ENCODE results near the gene ANKEF1. TPM values are rescaled to one million over a fixed set of nuclear protein-coding genes. Genes with fewer than 3 reads are reported as not detected.

ANKEF1 gene
- total RNA-seq, 2 experiments from 2014 or later = 1.1 to 6.4 TPM

GRCh38 chr20:10090588-10091166 lies 55.9 kb downstream of the ANKEF1 start:
- Histone ChIP-seq H3K27ac (ENCODE audit: low read depth, low read length, poor library complexity, severe bottlenecking) (no peak overlapping the region), H3K4me2 (ENCODE audit: low read length) (no peak overlapping the region), H4K20me1 (ENCODE audit: insufficient read depth, low read length) (no peaks in the 10 kb centered on the region), H3K4me3 (ENCODE audit: low read depth, low read length, poor library complexity, severe bottlenecking) (no peak overlapping the region), H3K4me1 (ENCODE audit: insufficient read depth, low read length, poor library complexity, severe bottlenecking) (no peaks in the 10 kb centered on the region), H3K9me2 (ENCODE audit: insufficient read depth, low read length) (no peaks in the 10 kb centered on the region), H3K36me3 (ENCODE audit: insufficient read depth, low read length) (no peaks in the 10 kb centered on the region), H3K79me2 (ENCODE audit: insufficient read depth, low read depth, low read length) (no peaks in the 10 kb centered on the region), H3K9me3 (ENCODE audit: low read length) (no peaks in the 10 kb centered on the region), H2AFZ (ENCODE audit: low read length) (no peak overlapping the region)
- intact Hi-C loops (cut with micrococcal nuclease; ENCODE audit: unreplicated experiment) = loop anchor here (1.0 to 2.0 kb wide), 3 partner anchors 56 to 473 kb away; partner anchors contain the start of gene ANKEF1
- BruUV-seq (replicated peaks) = no TSS peak
- POLR2A ChIA-PET = interaction anchor here (1.2 kb wide), 1 partner anchor 112 kb away, joined by 3 read pairs; no protein-coding TSS in a partner anchor
- CTCF ChIA-PET (ENCODE audit: unreplicated experiment) = interaction anchor here (1.2 to 1.3 kb wide), 2 partner anchors 112 to 114 kb away, joined by 3 read pairs; no protein-coding TSS in a partner anchor
- DNase-seq (ENCODE audit: low spot score) = peak; percentile 49
- TF ChIP-seq EZH2phosphoT487 (IDR thresholded peaks at IDR 0.05; ENCODE audit: borderline replicate concordance, low read depth, low read length) = no peak
- TF ChIP-seq CTCF (conservative IDR thresholded peaks at IDR 0.05; ENCODE audit: low read length) = peak; percentile 82

DNA sequence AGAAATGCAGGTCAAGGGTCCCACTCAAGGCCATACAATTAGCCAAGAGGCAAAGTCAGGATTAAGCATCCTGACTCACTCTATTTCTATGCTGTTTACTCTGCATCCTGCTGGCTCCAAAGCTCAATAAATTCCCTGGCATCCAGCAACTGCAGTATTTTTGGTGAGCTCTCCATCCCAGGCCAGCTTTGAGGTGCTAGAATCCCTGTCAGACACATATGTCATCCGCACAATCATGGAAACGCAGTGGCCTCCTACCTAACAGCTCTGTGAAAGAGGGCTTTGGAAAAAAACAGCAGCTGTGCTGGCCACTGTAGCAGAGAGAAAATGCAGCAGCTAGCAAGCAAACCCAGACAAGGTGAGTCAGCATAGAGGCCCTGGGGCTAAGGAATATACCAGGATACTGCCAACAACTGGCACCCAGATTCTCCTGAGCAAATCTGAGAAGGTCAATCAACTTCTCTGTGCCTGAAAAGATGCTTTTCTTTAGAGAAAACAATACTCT lies 58.4 kb downstream of the ANKEF1 start:
- no peak overlapping the region for H3K4me3 ChIP-seq (ENCODE audit: low read depth, low read length, poor library complexity, severe bottlenecking)

More for the DNA sequence above, 58.4 kb downstream of the ANKEF1 start:
- Histone ChIP-seq H3K9me2 (ENCODE audit: insufficient read depth, low read length) (no peaks in the 10 kb centered on the region), H3K4me2 (ENCODE audit: low read length) (no peak overlapping the region), H3K36me3 (ENCODE audit: insufficient read depth, low read length) (no peaks in the 10 kb centered on the region), H3K9me3 (ENCODE audit: low read length) (no peaks in the 10 kb centered on the region), H3K27ac (ENCODE audit: low read depth, low read length, poor library complexity, severe bottlenecking) (no peak overlapping the region), H3K4me1 (ENCODE audit: insufficient read depth, low read length, poor library complexity, severe bottlenecking) (no peaks in the 10 kb centered on the region), H4K20me1 (ENCODE audit: insufficient read depth, low read length) (no peaks in the 10 kb centered on the region), H3K79me2 (ENCODE audit: insufficient read depth, low read depth, low read length) (no peaks in the 10 kb centered on the region), H2AFZ (ENCODE audit: low read length) (no peak overlapping the region)
- CTCF ChIA-PET (ENCODE audit: unreplicated experiment) = no interaction called here
- POLR2A ChIA-PET = no interaction called here
- no TSS peak for BruUV-seq (replicated peaks)
- no peak for TF ChIP-seq CTCF (conservative IDR thresholded peaks at IDR 0.05; ENCODE audit: low read length)
- no peak for TF ChIP-seq EZH2phosphoT487 (IDR thresholded peaks at IDR 0.05; ENCODE audit: borderline replicate concordance, low read depth, low read length)
- no peak for DNase-seq (ENCODE audit: low spot score)
- intact Hi-C loops (cut with micrococcal nuclease; ENCODE audit: unreplicated experiment) = no loop called here
